SK-N-SH (cell line): ENCODE measurements around the gene COBL. TPM values are rescaled to one million over a fixed set of nuclear protein-coding genes. Genes with fewer than 3 reads are reported as not detected.

Experiments
- CTCF ChIA-PET: fragments of 300-600, 350-600 bp; formaldehyde crosslinking; extraction: SDS; loops from one replicate; lab custom pipeline; 2021; lab: Yijun Ruan, JAX
- POLR2A ChIA-PET: fragments of 350-600 bp; sonication (Branson Sonifier 250); formaldehyde crosslinking; extraction: SDS; loops from one replicate; lab custom pipeline; 2020; ENCODE audit warnings: antibody characterized with exemption, inconsistent platforms; lab: Yijun Ruan, JAX
- DNase-seq: peaks from one replicate; pipeline ENCODE4 v3.0.0; 2012
- H2AFZ ChIP-seq: fragments of 200-600 bp; sonication (generic); 2 replicates; pipeline ENCODE4 v1.8.1; 2016; ENCODE audit warnings: antibody characterized with exemption, mild to moderate bottlenecking, low read depth
- H3F3A ChIP-seq: fragments of 200-600 bp; sonication (generic); replicated peaks from 2 replicates; pipeline ENCODE3; 2016; ENCODE audit warnings: antibody characterized with exemption, mild to moderate bottlenecking; ENCODE audit not compliant: insufficient read depth
- H3K27ac ChIP-seq, 2 experiments: fragments of 200-500 bp in 1 of 2; fragments of 200-600 bp in 1 of 2; sonication (Bioruptor generic) in 1 of 2; sonication (generic), shearing (Covaris generic) in 1 of 2; 2 replicates each; pipeline versions ENCODE4 v1.5.1 to v1.6.1; 2014 to 2016; ENCODE audit warnings: low read depth in 2 of 2, inconsistent platforms in 1 of 2, low read length in 1 of 2, mild to moderate bottlenecking in 1 of 2, mixed read lengths in 1 of 2
- H3K27me3 ChIP-seq: fragments of 200-600 bp; sonication (generic), shearing (Covaris generic); 2 replicates; pipeline ENCODE4 v1.6.1; 2016; ENCODE audit warnings: mixed run types; ENCODE audit not compliant: insufficient read depth
- H3K36me3 ChIP-seq, 2 experiments: fragments of 200-500 bp in 1 of 2; fragments of 200-600 bp in 1 of 2; sonication (Bioruptor generic) in 1 of 2; sonication (generic) in 1 of 2; replicated peaks in 1 of 2; 2 replicates each; pipeline versions ENCODE3 to v1.5.1; 2014 to 2016; ENCODE audit warnings: low read length in 1 of 2, mild to moderate bottlenecking in 1 of 2; ENCODE audit not compliant: insufficient read depth in 2 of 2, control insufficient read depth in 1 of 2
- H3K4me1 ChIP-seq, 2 experiments: fragments of 200-500 bp in 1 of 2; fragments of 200-600 bp in 1 of 2; sonication (Bioruptor generic) in 1 of 2; sonication (generic), shearing (Covaris generic) in 1 of 2; 2 replicates each; pipeline versions ENCODE4 v1.5.1 to v1.6.1; 2014 to 2016; ENCODE audit warnings: low read depth in 1 of 2, low read length in 1 of 2, mixed run types in 1 of 2; ENCODE audit not compliant: insufficient read depth in 2 of 2, control insufficient read depth in 1 of 2
- H3K4me2 ChIP-seq: fragments of 200-600 bp; sonication (generic), shearing (Covaris generic); 2 replicates; pipeline ENCODE4 v1.6.1; 2017; ENCODE audit warnings: mixed run types
- H3K4me3 ChIP-seq, 2 experiments: fragments of 200-500 bp in 1 of 2; fragments of 200-600 bp in 1 of 2; sonication (Bioruptor generic) in 1 of 2; sonication (generic), shearing (Covaris generic) in 1 of 2; 2 replicates each; pipeline versions ENCODE4 v1.5.1 to v1.8.1; 2014 to 2016; ENCODE audit warnings: low read depth in 2 of 2, inconsistent platforms in 1 of 2, low read length in 1 of 2, mild to moderate bottlenecking in 1 of 2, mixed read lengths in 1 of 2, moderate library complexity in 1 of 2
- H3K79me2 ChIP-seq: fragments of 200-600 bp; sonication (generic); 2 replicates; pipeline ENCODE4 v1.8.1; 2017; ENCODE audit warnings: mild to moderate bottlenecking; ENCODE audit not compliant: insufficient read depth
- H3K9ac ChIP-seq: fragments of 200-600 bp; sonication (generic); 2 replicates; pipeline ENCODE4 v1.6.1; 2017; ENCODE audit warnings: mixed run types
- H3K9me2 ChIP-seq: fragments of 200-600 bp; sonication (generic); 2 replicates; pipeline ENCODE4 v1.6.1; 2017; ENCODE audit warnings: mixed run types
- H3K9me3 ChIP-seq: fragments of 200-600 bp; sonication (generic); 2 replicates; pipeline ENCODE4 v1.6.1; 2017; ENCODE audit warnings: mixed run types, mild to moderate bottlenecking, moderate library complexity
- H4K20me1 ChIP-seq: fragments of 200-600 bp; sonication (generic); 2 replicates; pipeline ENCODE4 v1.6.1; 2017; ENCODE audit warnings: mild to moderate bottlenecking, mixed run types; ENCODE audit not compliant: insufficient read depth
- CHD2 ChIP-seq: fragments of 150-350 bp; IDR thresholded peaks from 2 replicates; pipeline ENCODE4 v1.6.1; 2018; ENCODE audit warnings: low read length; ENCODE audit not compliant: partially characterized antibody
- EP300 ChIP-seq, 2 experiments: IDR thresholded peaks; 2 replicates each; pipeline versions ENCODE4 v1.4.0 to v1.6.1; 2012; ENCODE audit warnings: borderline replicate concordance in 1 of 2, low read depth in 1 of 2, low read length in 1 of 2
- EZH2phosphoT487 ChIP-seq: fragments of 200-600 bp; sonication (generic); IDR thresholded peaks from 2 replicates; pipeline ENCODE4 v1.6.1; 2017; ENCODE audit warnings: low read depth, mixed run types, mild to moderate bottlenecking, antibody characterized with exemption, moderate library complexity, borderline replicate concordance
- FOSL2 ChIP-seq: IDR thresholded peaks from 2 replicates; pipeline ENCODE4 v1.4.0; 2012; ENCODE audit warnings: low read depth, mild to moderate bottlenecking, moderate library complexity, borderline replicate concordance
- FOXM1 ChIP-seq: IDR thresholded peaks from 2 replicates; pipeline ENCODE4 v1.4.0; 2012; ENCODE audit warnings: low read depth, mild to moderate bottlenecking
- GABPA ChIP-seq: IDR thresholded peaks from 2 replicates; pipeline ENCODE4 v1.4.0; 2012; ENCODE audit warnings: low read depth, mild to moderate bottlenecking
- GATA2 ChIP-seq: sonication (generic); formaldehyde crosslinking; IDR thresholded peaks from 2 replicates; pipeline ENCODE4 v1.5.0; 2020; ENCODE audit warnings: mild to moderate bottlenecking, missing genetic modification reagents
- MAX ChIP-seq: IDR thresholded peaks from 2 replicates; pipeline ENCODE4 v1.4.0; 2012; ENCODE audit warnings: low read depth
- NFIC ChIP-seq: IDR thresholded peaks from 2 replicates; pipeline ENCODE4 v1.4.0; 2012; ENCODE audit warnings: borderline replicate concordance
- NRF1 ChIP-seq: IDR thresholded peaks from 2 replicates; pipeline ENCODE4 v1.6.1; 2012; ENCODE audit warnings: low read depth, mild to moderate bottlenecking, low read length
- PBX3 ChIP-seq: IDR thresholded peaks from 2 replicates; pipeline ENCODE4; 2012
- RCOR1 ChIP-seq: fragments of 150-350 bp; IDR thresholded peaks from 2 replicates; pipeline ENCODE4 v1.6.1; 2017; ENCODE audit warnings: antibody characterized with exemption, low read length
- RFX5 ChIP-seq: IDR thresholded peaks from 2 replicates; pipeline ENCODE4 v1.6.1; 2012; ENCODE audit warnings: mild to moderate bottlenecking, improper control_type of control experiment, low read length
- RXRA ChIP-seq: IDR thresholded peaks from 2 replicates; pipeline ENCODE4 v1.4.0; 2012; ENCODE audit warnings: low read depth, mild to moderate bottlenecking, borderline replicate concordance
- SIN3A ChIP-seq: IDR thresholded peaks from 2 replicates; pipeline ENCODE4 v1.6.1; 2012; ENCODE audit warnings: low read depth, mild to moderate bottlenecking, low read length, moderate library complexity, borderline replicate concordance
- SMC3 ChIP-seq: IDR thresholded peaks from 2 replicates; pipeline ENCODE4 v1.6.1; 2012; ENCODE audit warnings: low read depth, low read length, improper control_type of control experiment
- TAF1 ChIP-seq: IDR thresholded peaks from 2 replicates; pipeline ENCODE4 v1.6.1; 2012; ENCODE audit warnings: low read depth, mild to moderate bottlenecking, low read length, moderate library complexity, borderline replicate concordance
- TEAD4 ChIP-seq: IDR thresholded peaks from 2 replicates; pipeline ENCODE4 v1.4.0; 2012; ENCODE audit warnings: mild to moderate bottlenecking, borderline replicate concordance; ENCODE audit not compliant: insufficient read depth
- YY1 ChIP-seq: IDR thresholded peaks from 2 replicates; pipeline ENCODE4 v1.4.0; 2012; ENCODE audit warnings: low read depth, mild to moderate bottlenecking
- WGBS: methylation state at CpG from one replicate; pipeline ENCODE4 v1.1.6; 2017; ENCODE audit warnings: low lambda C conversion rate; 5-methylcytosine and 5-hydroxymethylcytosine counted together
- polyA plus RNA-seq, 3 experiments: library from polyadenylated mRNA; depleted of rRNA; stranded (reverse); fragments of >200 nt; gene quantifications; 2 replicates each; pipeline ENCODE4 v1.2.3, GENCODE V29; 2012
- TF ChIP-seq, protein P1 (sequence below): fragments of 200-600 bp; sonication (generic); IDR thresholded peaks from 2 replicates; pipeline ENCODE4 v1.6.1; 2017; ENCODE audit warnings: antibody characterized with exemption, mild to moderate bottlenecking, moderate library complexity
- TF ChIP-seq, protein P2 (sequence below): IDR thresholded peaks from 2 replicates; pipeline ENCODE4 v1.4.0; 2012; ENCODE audit warnings: low read depth, borderline replicate concordance

COBL gene
- polyA plus RNA-seq, 1 of the 3 experiments (the other 2 are of a cell fraction), result under 0.01 TPM

DNA sequence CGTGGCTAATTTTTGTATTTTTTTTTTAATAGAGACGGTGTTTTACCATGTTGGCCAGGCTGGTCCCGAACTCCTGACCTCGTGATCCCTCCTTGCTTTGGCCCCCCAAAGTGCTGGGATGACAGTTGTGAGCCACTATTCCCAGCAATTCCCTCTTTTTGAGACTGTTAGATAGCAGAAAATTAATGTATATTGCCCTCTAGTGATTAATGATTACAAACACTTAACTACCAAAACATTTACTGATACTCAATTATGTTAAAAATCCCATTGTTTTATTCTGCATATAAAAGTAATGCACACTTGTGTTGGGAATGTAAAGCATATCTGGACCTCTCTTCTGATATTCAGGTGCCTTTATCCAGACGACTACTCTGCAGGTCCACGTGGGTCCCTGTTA is 41.2 kb upstream of the COBL start:
- no peak overlapping the region for H3K4me2 ChIP-seq
- no peak for DNase-seq
- CTCF ChIA-PET, result interaction anchor here (1.0 to 8.6 kb wide), 3 partner anchors 10 to 197 kb away, joined by 3 to 76 read pairs (median 3); no protein-coding TSS in a partner anchor
- WGBS, result 37% methylated on average over 6 of the region's 6 CpGs
- no peaks in the 10 kb centered on the region for H3K9me3 ChIP-seq
- H3K27ac ChIP-seq, result no peak overlapping the region
- TF ChIP-seq NRF1 (no peak), FOXM1 (no peak), GABPA (no peak), PBX3 (no peak), NFIC (no peak), CHD2 (no peak), EP300 (IDR thresholded peaks at IDR 0.05; ENCODE audit: borderline replicate concordance in 1 of 2, low read depth in 1 of 2, low read length in 1 of 2) (no peak), RCOR1 (no peak), MAX (no peak), GATA2 (CRISPR knock-in tag) (no peak), TEAD4 (no peak), SIN3A (no peak), EZH2phosphoT487 (no peak)
- TF ChIP-seq, protein P1, sequence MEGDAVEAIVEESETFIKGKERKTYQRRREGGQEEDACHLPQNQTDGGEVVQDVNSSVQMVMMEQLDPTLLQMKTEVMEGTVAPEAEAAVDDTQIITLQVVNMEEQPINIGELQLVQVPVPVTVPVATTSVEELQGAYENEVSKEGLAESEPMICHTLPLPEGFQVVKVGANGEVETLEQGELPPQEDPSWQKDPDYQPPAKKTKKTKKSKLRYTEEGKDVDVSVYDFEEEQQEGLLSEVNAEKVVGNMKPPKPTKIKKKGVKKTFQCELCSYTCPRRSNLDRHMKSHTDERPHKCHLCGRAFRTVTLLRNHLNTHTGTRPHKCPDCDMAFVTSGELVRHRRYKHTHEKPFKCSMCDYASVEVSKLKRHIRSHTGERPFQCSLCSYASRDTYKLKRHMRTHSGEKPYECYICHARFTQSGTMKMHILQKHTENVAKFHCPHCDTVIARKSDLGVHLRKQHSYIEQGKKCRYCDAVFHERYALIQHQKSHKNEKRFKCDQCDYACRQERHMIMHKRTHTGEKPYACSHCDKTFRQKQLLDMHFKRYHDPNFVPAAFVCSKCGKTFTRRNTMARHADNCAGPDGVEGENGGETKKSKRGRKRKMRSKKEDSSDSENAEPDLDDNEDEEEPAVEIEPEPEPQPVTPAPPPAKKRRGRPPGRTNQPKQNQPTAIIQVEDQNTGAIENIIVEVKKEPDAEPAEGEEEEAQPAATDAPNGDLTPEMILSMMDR, result no peak
- TF ChIP-seq, all 33 proteins: peak for 0
- no peak overlapping the region for H3K9ac ChIP-seq
- H3K36me3 ChIP-seq, result no peaks in the 10 kb centered on the region
- no peak overlapping the region for H2AFZ ChIP-seq
- POLR2A ChIA-PET, result no interaction called here
- H3K27me3 ChIP-seq, result no peaks in the 10 kb centered on the region
- H3K79me2 ChIP-seq, result no peaks in the 10 kb centered on the region
- H3F3A ChIP-seq, result no peaks in the 10 kb centered on the region
- H3K9me2 ChIP-seq, result no peaks in the 10 kb centered on the region
- H3K4me3 ChIP-seq, result no peak overlapping the region
- no peaks in the 10 kb centered on the region for H4K20me1 ChIP-seq
- H3K4me1 ChIP-seq, result no peaks in the 10 kb centered on the region

DNA sequence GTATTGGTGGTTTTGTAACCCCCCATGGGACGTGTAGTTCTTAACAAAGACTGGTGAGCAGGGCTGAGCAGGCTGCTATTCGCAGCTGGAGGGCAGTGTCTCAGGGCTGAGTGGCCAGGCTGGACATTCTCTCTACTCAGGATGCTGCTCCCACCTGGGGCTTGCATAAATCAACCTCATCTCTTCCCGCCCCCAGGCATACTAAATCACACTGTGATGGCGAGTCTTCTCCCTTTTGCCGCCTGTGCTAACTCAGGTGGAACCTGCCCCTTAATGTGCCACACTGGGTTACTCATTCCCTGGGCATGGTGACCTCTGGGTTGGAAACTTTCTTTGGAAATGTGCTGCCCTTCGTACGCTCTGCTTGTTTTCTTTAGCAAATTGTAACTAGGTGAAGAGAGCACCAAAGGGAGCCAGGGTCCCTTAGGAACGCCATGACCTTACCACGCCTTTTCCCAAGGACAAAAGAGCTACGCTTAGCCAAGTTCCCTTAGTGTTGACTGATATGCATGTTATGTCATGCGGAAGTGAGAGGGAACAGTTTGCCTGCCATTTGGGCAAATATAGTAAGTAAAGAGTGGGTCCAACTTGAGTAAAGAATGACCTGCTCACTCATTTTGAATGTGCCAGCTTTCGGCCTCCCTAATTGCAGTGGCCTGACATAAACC is 40.4 kb upstream of the COBL start:
- Histone ChIP-seq H3K27me3 (no peaks in the 10 kb centered on the region), H3K36me3 (no peaks in the 10 kb centered on the region), H3K27ac (no peak overlapping the region), H3F3A (no peaks in the 10 kb centered on the region), H3K4me1 (no peaks in the 10 kb centered on the region), H3K9ac (no peak overlapping the region), H4K20me1 (no peaks in the 10 kb centered on the region), H3K4me3 (no peak overlapping the region), H3K9me2 (no peaks in the 10 kb centered on the region), H3K4me2 (no peak overlapping the region), H3K79me2 (no peaks in the 10 kb centered on the region), H2AFZ (no peak overlapping the region), H3K9me3 (no peaks in the 10 kb centered on the region)
- ChIA-PET CTCF (interaction anchor here (1.0 to 8.6 kb wide), 4 partner anchors 10 to 196 kb away, joined by 3 to 76 read pairs (median 10); no protein-coding TSS in a partner anchor), POLR2A (no interaction called here)
- WGBS, result 43% methylated on average over 11 of the region's 12 CpGs
- DNase-seq, result no peak
- TF ChIP-seq FOXM1 (no peak), SIN3A (no peak), YY1 (no peak), RFX5 (no peak), FOSL2 (no peak), GATA2 (CRISPR knock-in tag) (no peak), SMC3 (no peak), NFIC (no peak), EZH2phosphoT487 (no peak), TAF1 (no peak), RXRA (no peak)
- TF ChIP-seq, protein P2, sequence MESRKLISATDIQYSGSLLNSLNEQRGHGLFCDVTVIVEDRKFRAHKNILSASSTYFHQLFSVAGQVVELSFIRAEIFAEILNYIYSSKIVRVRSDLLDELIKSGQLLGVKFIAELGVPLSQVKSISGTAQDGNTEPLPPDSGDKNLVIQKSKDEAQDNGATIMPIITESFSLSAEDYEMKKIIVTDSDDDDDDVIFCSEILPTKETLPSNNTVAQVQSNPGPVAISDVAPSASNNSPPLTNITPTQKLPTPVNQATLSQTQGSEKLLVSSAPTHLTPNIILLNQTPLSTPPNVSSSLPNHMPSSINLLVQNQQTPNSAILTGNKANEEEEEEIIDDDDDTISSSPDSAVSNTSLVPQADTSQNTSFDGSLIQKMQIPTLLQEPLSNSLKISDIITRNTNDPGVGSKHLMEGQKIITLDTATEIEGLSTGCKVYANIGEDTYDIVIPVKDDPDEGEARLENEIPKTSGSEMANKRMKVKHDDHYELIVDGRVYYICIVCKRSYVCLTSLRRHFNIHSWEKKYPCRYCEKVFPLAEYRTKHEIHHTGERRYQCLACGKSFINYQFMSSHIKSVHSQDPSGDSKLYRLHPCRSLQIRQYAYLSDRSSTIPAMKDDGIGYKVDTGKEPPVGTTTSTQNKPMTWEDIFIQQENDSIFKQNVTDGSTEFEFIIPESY, result no peak
